Stimulated activated naive CD8-positive, alpha-beta T cell treated with anti-CD3 and anti-CD28 coated beads, Interleukin-15, Interleukin-2, amounts not matched to agents 100 ng/mL and 50 ng/mL, for 24 hours (primary cell): ENCODE results near the gene BLTP1.

ENCODE experiments used
- H3K27ac Mint-ChIP-seq: one replicate; pipeline ENCODE4 v1.8.0; 2021; ENCODE audit warnings: mild to moderate bottlenecking, mixed read lengths
- H3K27me3 Mint-ChIP-seq: one replicate; pipeline ENCODE4 v1.8.0; 2021; ENCODE audit warnings: mixed read lengths
- H3K36me3 Mint-ChIP-seq: one replicate; pipeline ENCODE4 v1.8.0; 2021; ENCODE audit warnings: low read depth, mixed read lengths
- H3K4me1 Mint-ChIP-seq: one replicate; pipeline ENCODE4 v1.8.0; 2021; ENCODE audit warnings: low read depth, mixed read lengths
- H3K4me3 Mint-ChIP-seq: one replicate; pipeline ENCODE4 v1.8.0; 2021; ENCODE audit warnings: mild to moderate bottlenecking, mixed read lengths
- H3K9me3 Mint-ChIP-seq: one replicate; pipeline ENCODE4 v1.8.0; 2021; ENCODE audit warnings: mixed read lengths

BLTP1 gene

GRCh38 chr4:122142687-122143086 lies 9.4 kb upstream of the BLTP1 start:
- Mint-ChIP-seq H3K27me3 (no peaks in the 10 kb centered on the region), H3K27ac (no peak overlapping the region), H3K4me3 (no peak overlapping the region), H3K36me3 (no peaks in the 10 kb centered on the region), H3K9me3 (peaks cover 6% of the 10 kb centered on the region), H3K4me1 (peaks cover 3% of the 10 kb centered on the region)

- Mint-ChIP-seq H3K9me3 (no peaks in the 10 kb centered on the region), H3K4me3 (no peak overlapping the region), H3K27me3 (no peaks in the 10 kb centered on the region), H3K27ac (no peak overlapping the region), H3K36me3 (no peaks in the 10 kb centered on the region), H3K4me1 (peaks cover 36% of the 10 kb centered on the region)
These were observed 5.5 kb upstream of the BLTP1 start for GRCh38 chr4:122146652-122147051.

GRCh38 chr4:122150931-122151330 lies 1.2 kb upstream of the BLTP1 start:
- no peaks in the 10 kb centered on the region for H3K27me3 Mint-ChIP-seq
- H3K4me1 Mint-ChIP-seq: peaks cover 66% of the 10 kb centered on the region
- no peaks in the 10 kb centered on the region for H3K9me3 Mint-ChIP-seq
- H3K36me3 Mint-ChIP-seq: peaks cover 5% of the 10 kb centered on the region
- peak overlapping the region; percentile 90 for H3K4me3 Mint-ChIP-seq
- peak overlapping the region; percentile 93 for H3K27ac Mint-ChIP-seq

GRCh38 chr4:122152711-122153226 lies 638 bp downstream of the BLTP1 start:
- Mint-ChIP-seq H3K9me3 (no peaks in the 10 kb centered on the region), H3K27ac (peak overlapping the region; percentile 80), H3K4me3 (peak overlapping the region; percentile 90), H3K36me3 (peaks cover 24% of the 10 kb centered on the region), H3K27me3 (no peaks in the 10 kb centered on the region), H3K4me1 (peaks cover 82% of the 10 kb centered on the region)

GRCh38 chr4:122156819-122157218 lies 4.7 kb downstream of the BLTP1 start:
- peak overlapping the region; percentile 49 for H3K27ac Mint-ChIP-seq

GRCh38 chr4:122163301-122163700 lies 11.2 kb downstream of the BLTP1 start:
- Mint-ChIP-seq H3K4me3 (no peak overlapping the region), H3K27ac (no peak overlapping the region), H3K27me3 (no peaks in the 10 kb centered on the region), H3K36me3 (peaks cover 9% of the 10 kb centered on the region), H3K9me3 (no peaks in the 10 kb centered on the region), H3K4me1 (peaks cover 36% of the 10 kb centered on the region)

More at GRCh38 chr4:122156819-122157218, 4.7 kb downstream of the BLTP1 start:
- H3K4me3 Mint-ChIP-seq: no peak overlapping the region
- H3K36me3 Mint-ChIP-seq: peaks cover 33% of the 10 kb centered on the region
- no peaks in the 10 kb centered on the region for H3K27me3 Mint-ChIP-seq
- peaks cover 58% of the 10 kb centered on the region for H3K4me1 Mint-ChIP-seq
- H3K9me3 Mint-ChIP-seq: no peaks in the 10 kb centered on the region

- H3K27me3 Mint-ChIP-seq: no peaks in the 10 kb centered on the region
- no peak overlapping the region for H3K4me3 Mint-ChIP-seq
- peaks cover 36% of the 10 kb centered on the region for H3K4me1 Mint-ChIP-seq
- peaks cover 9% of the 10 kb centered on the region for H3K36me3 Mint-ChIP-seq
- H3K27ac Mint-ChIP-seq: no peak overlapping the region
- no peaks in the 10 kb centered on the region for H3K9me3 Mint-ChIP-seq
These were observed 11.6 kb downstream of the BLTP1 start for GRCh38 chr4:122163767-122164166.

GRCh38 chr4:122167369-122167768 lies 15.2 kb downstream of the BLTP1 start:
- no peaks in the 10 kb centered on the region for H3K27me3 Mint-ChIP-seq
- H3K4me3 Mint-ChIP-seq: no peak overlapping the region
- no peaks in the 10 kb centered on the region for H3K9me3 Mint-ChIP-seq
- peaks cover 15% of the 10 kb centered on the region for H3K36me3 Mint-ChIP-seq
- peaks cover 38% of the 10 kb centered on the region for H3K4me1 Mint-ChIP-seq
- H3K27ac Mint-ChIP-seq: no peak overlapping the region

GRCh38 chr4:122170775-122171174 lies 18.6 kb downstream of the BLTP1 start:
- H3K27me3 Mint-ChIP-seq: no peaks in the 10 kb centered on the region
- H3K27ac Mint-ChIP-seq: no peak overlapping the region
- H3K9me3 Mint-ChIP-seq: no peaks in the 10 kb centered on the region
- no peak overlapping the region for H3K4me3 Mint-ChIP-seq
- H3K4me1 Mint-ChIP-seq: peaks cover 24% of the 10 kb centered on the region
- peaks cover 29% of the 10 kb centered on the region for H3K36me3 Mint-ChIP-seq

- Mint-ChIP-seq H3K27me3 (no peaks in the 10 kb centered on the region), H3K4me1 (peaks cover 24% of the 10 kb centered on the region), H3K36me3 (peaks cover 29% of the 10 kb centered on the region), H3K4me3 (no peak overlapping the region), H3K27ac (no peak overlapping the region), H3K9me3 (no peaks in the 10 kb centered on the region)
These were observed 19.2 kb downstream of the BLTP1 start for GRCh38 chr4:122171323-122171722.

GRCh38 chr4:122172266-122172665 lies 20.1 kb downstream of the BLTP1 start:
- Mint-ChIP-seq H3K36me3 (peaks cover 35% of the 10 kb centered on the region), H3K9me3 (no peaks in the 10 kb centered on the region), H3K27me3 (no peaks in the 10 kb centered on the region), H3K4me3 (no peak overlapping the region), H3K27ac (no peak overlapping the region), H3K4me1 (peaks cover 22% of the 10 kb centered on the region)

- Mint-ChIP-seq H3K27me3 (no peaks in the 10 kb centered on the region), H3K4me1 (no peaks in the 10 kb centered on the region), H3K36me3 (peaks cover 37% of the 10 kb centered on the region), H3K4me3 (no peak overlapping the region), H3K27ac (no peak overlapping the region), H3K9me3 (no peaks in the 10 kb centered on the region)
These were observed 26.8 kb downstream of the BLTP1 start for GRCh38 chr4:122178961-122179360.

GRCh38 chr4:122195718-122196117 lies 43.6 kb downstream of the BLTP1 start:
- no peaks in the 10 kb centered on the region for H3K9me3 Mint-ChIP-seq
- H3K36me3 Mint-ChIP-seq: peaks cover 47% of the 10 kb centered on the region
- peaks cover 8% of the 10 kb centered on the region for H3K4me1 Mint-ChIP-seq
- no peaks in the 10 kb centered on the region for H3K27me3 Mint-ChIP-seq
- H3K4me3 Mint-ChIP-seq: no peak overlapping the region
- no peak overlapping the region for H3K27ac Mint-ChIP-seq
